Airway epithelial cell (primary cell): ENCODE results near the gene ASCL4. TPM values are rescaled to one million over a fixed set of nuclear protein-coding genes. Genes with fewer than 3 reads are reported as not detected.

Experiments used
- total RNA-seq: library from RNA; depleted of rRNA; stranded (reverse); fragments of >200 nt; gene quantifications from 2 replicates; pipeline ENCODE4 v1.2.3, GENCODE V29; 2015

The ASCL4 gene
- total RNA-seq: not detected in 2 replicates

GRCh38 chr12:107774349-107775029 lies at the start of gene ASCL4:
Gene ASCL4, plus strand, starts transcription at chr12:107774704. Its CDS starts 515 bp downstream, at chr12:107775219.

GRCh38 chr12:107760809-107761501 lies 13.5 kb upstream of the ASCL4 start, which contains the start of gene PRDM4:
Gene PRDM4, minus strand, starts transcription at chr12:107761137. Its CDS starts 622 bp downstream, at chr12:107760515.

Other genes starting within 250 kb of the ASCL4 start
- 61.9 and 131 TPM in 2 replicates for gene PWP1, start 88.9 kb upstream of the ASCL4 start, total RNA-seq
- gene PRDM4, start 13.6 kb upstream of the ASCL4 start, total RNA-seq: 24.7 and 25.6 TPM in 2 replicates